Raji (cell line): ENCODE measurements around the gene AP2A1.

Source experiments
- POLR2A ChIP-seq: IDR thresholded peaks from 2 replicates; pipeline ENCODE4 v1.6.1; 2011; ENCODE audit warnings: low read depth, low read length, control low read depth; ENCODE audit not compliant: insufficient read depth

Gene AP2A1

GRCh38 chr19:49812452-49812996 lies 45.7 kb downstream of the AP2A1 start:
- TF ChIP-seq POLR2A, result no peak

- peak; percentile 71 for TF ChIP-seq POLR2A
These were observed 46.4 kb downstream of the AP2A1 start, which contains the start of gene FUZ for GRCh38 chr19:49812997-49813861. Gene FUZ, minus strand, starts transcription at chr19:49813292. Its CDS starts 186 bp downstream, at chr19:49813106.

GRCh38 chr19:49814010-49814409 lies 47.2 kb downstream of the AP2A1 start:
- TF ChIP-seq POLR2A, result no peak

GRCh38 chr19:49816590-49816989 lies 49.8 kb downstream of the AP2A1 start:
- no peak for TF ChIP-seq POLR2A

- peak; percentile 96 for TF ChIP-seq POLR2A
These were observed 51.3 kb downstream of the AP2A1 start, which contains the start of gene MED25 for GRCh38 chr19:49817964-49818648. Gene MED25, plus strand, starts transcription at chr19:49818289. Its CDS starts 53 bp downstream, at chr19:49818342.

- TF ChIP-seq POLR2A, result no peak
These were observed 52.0 kb downstream of the AP2A1 start for GRCh38 chr19:49818649-49819370.

GRCh38 chr19:49820125-49820524 lies 53.3 kb downstream of the AP2A1 start:
- TF ChIP-seq POLR2A, result no peak

- no peak for TF ChIP-seq POLR2A
These were observed 56.7 kb downstream of the AP2A1 start for GRCh38 chr19:49823472-49823871.

GRCh38 chr19:49824662-49825061 lies 57.9 kb downstream of the AP2A1 start:
- no peak for TF ChIP-seq POLR2A

GRCh38 chr19:49827034-49827433 lies 60.2 kb downstream of the AP2A1 start:
- no peak for TF ChIP-seq POLR2A

- TF ChIP-seq POLR2A, result no peak
These were observed 62.4 kb downstream of the AP2A1 start for GRCh38 chr19:49829200-49829599.

- no peak for TF ChIP-seq POLR2A
These were observed 62.9 kb downstream of the AP2A1 start for GRCh38 chr19:49829721-49830120.

- TF ChIP-seq POLR2A, result no peak
These were observed 64.0 kb downstream of the AP2A1 start for GRCh38 chr19:49830766-49831165.

GRCh38 chr19:49831592-49831991 lies 64.8 kb downstream of the AP2A1 start:
- TF ChIP-seq POLR2A, result no peak

- TF ChIP-seq POLR2A, result no peak
These were observed 65.8 kb downstream of the AP2A1 start for GRCh38 chr19:49832556-49832955.
